Thyroid gland (tissue), 4 donors: Measurements from ENCODE around the gene PTPRN2.

ENCODE experiments used
- CTCF ChIP-seq, 6 experiments: fragments of 200-600 bp in 3 of 6; fragments of 450-650 bp in 3 of 6; sonication (generic) in 3 of 6; IDR thresholded peaks; one replicate each; pipeline ENCODE4 v1.5.1; 2016 to 2019; ENCODE audit warnings: antibody characterized with exemption in 6 of 6, mild to moderate bottlenecking in 2 of 6, inconsistent platforms in 1 of 6, moderate library complexity in 1 of 6
- POLR2A ChIP-seq, 2 donors: fragments of 450-650 bp; IDR thresholded peaks; one replicate each; pipeline ENCODE4 v1.6.1; 2017; ENCODE audit warnings: antibody characterized with exemption in 2 of 2, mild to moderate bottlenecking in 2 of 2, moderate library complexity in 1 of 2

GRCh38 chr7:157973971-157974677, 613.5 kb downstream of the PTPRN2 start:
- TF ChIP-seq CTCF (IDR thresholded peaks at IDR 0.05) (no peak), POLR2A (IDR thresholded peaks at IDR 0.05) (no peak)
